Measurements from ENCODE around the gene SCNN1A.
A peak's percentile ranks its signal among the peaks of the same experiment; 100 is the strongest.

The SCNN1A gene

GRCh38 chr12:6367969-6368892 lies 7.1 kb downstream of the SCNN1A start:
- no peak for DNase-seq

GRCh38 chr12:6367065-6367968 lies 8.0 kb downstream of the SCNN1A start:
- DNase-seq = no peak

GRCh38 chr12:6364044-6364374 lies 11.4 kb downstream of the SCNN1A start:
- DNase-seq = no peak

GRCh38 chr12:6363330-6364043 lies 11.9 kb downstream of the SCNN1A start:
- peak; percentile 66 for DNase-seq

GRCh38 chr12:6363010-6363329 lies 12.4 kb downstream of the SCNN1A start:
- DNase-seq = no peak

GRCh38 chr12:6362403-6362802 lies 13.0 kb downstream of the SCNN1A start:
- DNase-seq = no peak

- DNase-seq = no peak
Measured at GRCh38 chr12:6361834-6362233, 13.5 kb downstream of the SCNN1A start.

- DNase-seq = no peak
Measured at GRCh38 chr12:6360578-6361490, 14.5 kb downstream of the SCNN1A start.

- no peak for DNase-seq
Measured at GRCh38 chr12:6360080-6360571, 15.2 kb downstream of the SCNN1A start.

GRCh38 chr12:6358881-6359280 lies 16.5 kb downstream of the SCNN1A start:
- no peak for DNase-seq

- no peak for DNase-seq
Measured at GRCh38 chr12:6356374-6356820, 19.0 kb downstream of the SCNN1A start.

GRCh38 chr12:6355491-6356373 lies 19.6 kb downstream of the SCNN1A start:
- no peak for DNase-seq

- no peak for DNase-seq
Measured at GRCh38 chr12:6354495-6355393, 20.6 kb downstream of the SCNN1A start.

GRCh38 chr12:6352193-6353173 lies 22.9 kb downstream of the SCNN1A start:
- DNase-seq = no peak

GRCh38 chr12:6351622-6352021 lies 23.7 kb downstream of the SCNN1A start:
- DNase-seq = no peak

- no peak for DNase-seq
Measured at GRCh38 chr12:6347367-6348338, 27.7 kb downstream of the SCNN1A start.

GRCh38 chr12:6346942-6347341 lies 28.4 kb downstream of the SCNN1A start:
- DNase-seq = no peak
